H1 (cell line): ENCODE results near the gene MADD. TPM values are rescaled to one million over a fixed set of nuclear protein-coding genes. Genes with fewer than 3 reads are reported as not detected.

Experiments
- CTCF ChIA-PET: fragments of 300-600 bp; sonication (Branson Sonifier 250); formaldehyde crosslinking; loops from one replicate; lab custom pipeline; 2021; ENCODE audit not compliant: partially characterized antibody; lab: Charles Lee
- POLR2A ChIA-PET: fragments of 300-600 bp; sonication (Branson Sonifier 250); formaldehyde crosslinking; loops from one replicate; lab custom pipeline; 2021; ENCODE audit warnings: inconsistent platforms; ENCODE audit not compliant: partially characterized antibody; lab: Charles Lee
- DNase-seq, 2 experiments: peaks; one replicate each; pipeline versions ENCODE4 v3.0.0 to v3.0.0-alpha.2; 2010 to 2022; ENCODE audit warnings: low spot score in 2 of 2, low read depth in 1 of 2, mixed read lengths in 1 of 2
- FAIRE-seq: peaks from 2 replicates; lab custom pipeline; 2011; peaks lifted over from hg19 to GRCh38; lab: Jason Lieb, UNC
- H2AFZ ChIP-seq: 2 replicates; pipeline ENCODE4 v1.8.1; 2012; ENCODE audit warnings: low read length, inconsistent platforms
- H2AK5ac ChIP-seq: 2 replicates; pipeline ENCODE4 v1.6.1; 2013; ENCODE audit warnings: low read depth, low read length
- H2BK120ac ChIP-seq: replicated peaks from 2 replicates; pipeline ENCODE3; 2013; ENCODE audit warnings: low read depth, low read length, inconsistent platforms
- H2BK12ac ChIP-seq: 2 replicates; pipeline ENCODE4 v1.6.1; 2013; ENCODE audit warnings: low read depth, low read length
- H2BK15ac ChIP-seq: 2 replicates; pipeline ENCODE4 v1.6.1; 2013; ENCODE audit warnings: low read length
- H2BK20ac ChIP-seq: 2 replicates; pipeline ENCODE4 v1.6.1; 2013; ENCODE audit warnings: low read length
- H2BK5ac ChIP-seq: 2 replicates; pipeline ENCODE4 v1.6.1; 2013; ENCODE audit warnings: low read depth, low read length
- H3K14ac ChIP-seq: 2 replicates; pipeline ENCODE4 v1.6.1; 2013; ENCODE audit warnings: inconsistent platforms; ENCODE audit not compliant: insufficient read length
- H3K18ac ChIP-seq: 2 replicates; pipeline ENCODE4 v1.6.1; 2013; ENCODE audit warnings: low read length; ENCODE audit errors: extremely low read depth
- H3K23ac ChIP-seq: 2 replicates; pipeline ENCODE4 v1.6.1; 2013; ENCODE audit warnings: inconsistent platforms; ENCODE audit not compliant: insufficient read length
- H3K23me2 ChIP-seq: 2 replicates; pipeline ENCODE4 v1.6.1; 2013; ENCODE audit warnings: low read depth, low read length
- H3K27ac ChIP-seq: 2 replicates; pipeline ENCODE4 v1.6.1; 2011; ENCODE audit warnings: low read depth, low read length, inconsistent platforms
- H3K27me3 ChIP-seq, 4 experiments: replicated peaks in 1 of 4; 1 replicate in 1 of 4; 2 replicates in 3 of 4; pipeline versions ENCODE4 v1.6.1 to v1.8.1; 2011 to 2013; ENCODE audit warnings: low read length in 3 of 4, mild to moderate bottlenecking in 3 of 4, inconsistent platforms in 2 of 4, mixed read lengths in 2 of 4, moderate library complexity in 1 of 4; ENCODE audit not compliant: control insufficient read depth in 3 of 4, insufficient read depth in 3 of 4; ENCODE audit errors: extremely low read depth in 1 of 4
- H3K36me3 ChIP-seq, 4 experiments: 2 replicates each; pipeline versions ENCODE4 v1.6.1 to v1.8.1; 2011 to 2013; ENCODE audit warnings: mild to moderate bottlenecking in 4 of 4, low read length in 3 of 4, moderate library complexity in 2 of 4, control low read depth in 1 of 4, inconsistent platforms in 1 of 4; ENCODE audit not compliant: insufficient read depth in 4 of 4, control insufficient read depth in 2 of 4
- H3K4ac ChIP-seq: replicated peaks from 2 replicates; pipeline ENCODE3; 2013; ENCODE audit warnings: low read length, low read depth, mixed read lengths, inconsistent platforms; ENCODE audit not compliant: insufficient read length
- H3K4me1 ChIP-seq, 4 experiments: replicated peaks in 1 of 4; 1 replicate in 1 of 4; 2 replicates in 3 of 4; pipeline versions ENCODE4 v1.6.1 to v1.8.1; 2011 to 2013; ENCODE audit warnings: low read length in 3 of 4, inconsistent platforms in 2 of 4, mixed read lengths in 1 of 4; ENCODE audit not compliant: insufficient read depth in 4 of 4, control insufficient read depth in 3 of 4
- H3K4me2 ChIP-seq, 2 experiments: 2 replicates each; pipeline versions ENCODE4 v1.6.1 to v1.8.1; 2011 to 2013; ENCODE audit warnings: low read depth in 2 of 2, low read length in 2 of 2, control low read depth in 1 of 2, inconsistent platforms in 1 of 2, mild to moderate bottlenecking in 1 of 2; ENCODE audit not compliant: insufficient read depth in 1 of 2
- H3K4me3 ChIP-seq, 4 experiments: fragments of 200-600, 300-600 bp in 1 of 4; sonication (generic), shearing (Covaris generic), sonication (Bioruptor Twin) in 1 of 4; 2 replicates each; pipeline versions ENCODE4 v1.5.1 to v1.8.1; 2011 to 2016; ENCODE audit warnings: low read length in 4 of 4, low read depth in 3 of 4, control low read depth in 2 of 4, inconsistent platforms in 2 of 4, mild to moderate bottlenecking in 2 of 4, mixed read lengths in 1 of 4, moderate library complexity in 1 of 4; ENCODE audit not compliant: insufficient read depth in 2 of 4; ENCODE audit errors: extremely low read depth in 1 of 4
- H3K56ac ChIP-seq: replicated peaks from 2 replicates; pipeline ENCODE3; 2013; ENCODE audit warnings: low read depth, mild to moderate bottlenecking, mixed read lengths, low read length, inconsistent platforms; ENCODE audit not compliant: insufficient read length
- H3K79me1 ChIP-seq: 2 replicates; pipeline ENCODE4 v1.6.1; 2013; ENCODE audit warnings: low read depth, low read length, control low read depth
- H3K79me2 ChIP-seq, 2 experiments: 2 replicates each; pipeline versions ENCODE4 v1.6.1 to v1.8.1; 2012 to 2013; ENCODE audit warnings: low read length in 2 of 2, mild to moderate bottlenecking in 2 of 2, inconsistent platforms in 1 of 2; ENCODE audit not compliant: insufficient read depth in 2 of 2, control insufficient read depth in 1 of 2
- H3K9ac ChIP-seq, 4 experiments: replicated peaks in 1 of 4; 1 replicate in 1 of 4; 2 replicates in 3 of 4; pipeline versions ENCODE4 v1.6.1 to v1.8.1; 2011 to 2013; ENCODE audit warnings: low read depth in 3 of 4, low read length in 3 of 4, control low read depth in 2 of 4, mild to moderate bottlenecking in 2 of 4, moderate library complexity in 2 of 4, inconsistent platforms in 1 of 4; ENCODE audit errors: extremely low read depth in 1 of 4
- H3K9me3 ChIP-seq, 2 experiments: 2 replicates each; pipeline versions ENCODE4 v1.6.1 to v1.8.1; 2012 to 2013; ENCODE audit warnings: mild to moderate bottlenecking in 2 of 2, moderate library complexity in 2 of 2, control low read depth in 1 of 2, inconsistent platforms in 1 of 2, low read depth in 1 of 2, low read length in 1 of 2, mixed read lengths in 1 of 2; ENCODE audit not compliant: insufficient read depth in 2 of 2
- H4K20me1 ChIP-seq, 2 experiments: replicated peaks in 1 of 2; 2 replicates each; pipeline versions ENCODE3 to v1.8.1; 2011 to 2013; ENCODE audit warnings: inconsistent platforms in 2 of 2, low read length in 2 of 2, mild to moderate bottlenecking in 1 of 2; ENCODE audit not compliant: insufficient read depth in 2 of 2, control insufficient read depth in 1 of 2
- H4K5ac ChIP-seq: 2 replicates; pipeline ENCODE4 v1.6.1; 2013; ENCODE audit warnings: low read length, low read depth, mixed read lengths, inconsistent platforms; ENCODE audit not compliant: insufficient read length
- H4K8ac ChIP-seq: 2 replicates; pipeline ENCODE4 v1.8.0; 2013; ENCODE audit warnings: mild to moderate bottlenecking, moderate library complexity, low read length, inconsistent platforms; ENCODE audit not compliant: insufficient read depth; ENCODE audit errors: extremely low read depth
- H4K91ac ChIP-seq: replicated peaks from 2 replicates; pipeline ENCODE3; 2013; ENCODE audit warnings: low read length, mixed read lengths, inconsistent platforms; ENCODE audit not compliant: insufficient read length
- BCL11A ChIP-seq, 2 experiments: IDR thresholded peaks; one replicate each; pipeline ENCODE4 v1.6.1; 2011; ENCODE audit warnings: low read depth in 2 of 2, low read length in 2 of 2, mild to moderate bottlenecking in 2 of 2
- CREB1 ChIP-seq: IDR thresholded peaks from 2 replicates; pipeline ENCODE4 v1.6.1; 2012; ENCODE audit warnings: inconsistent platforms
- CTBP2 ChIP-seq: IDR thresholded peaks from 2 replicates; pipeline ENCODE4 v1.7.0; 2011; ENCODE audit warnings: borderline replicate concordance, mild to moderate bottlenecking, moderate library complexity, mixed read lengths, low read length; ENCODE audit not compliant: insufficient read depth, insufficient read length
- EGR1 ChIP-seq: IDR thresholded peaks from 2 replicates; pipeline ENCODE4 v1.6.1; 2011; ENCODE audit warnings: low read depth, low read length, borderline replicate concordance
- EZH2 ChIP-seq: fragments of 200-600 bp; sonication (generic); IDR thresholded peaks from 2 replicates; pipeline ENCODE4 v1.7.1; 2012; ENCODE audit warnings: low read depth, mild to moderate bottlenecking, moderate library complexity, low read length, inconsistent platforms; ENCODE audit not compliant: severe bottlenecking
- MAFK ChIP-seq: IDR thresholded peaks from 2 replicates; pipeline ENCODE4 v1.6.1; 2012; ENCODE audit warnings: low read depth, mild to moderate bottlenecking, improper control_type of control experiment, low read length
- RBBP5 ChIP-seq: IDR thresholded peaks from 2 replicates; pipeline ENCODE4 v1.7.1; 2012; ENCODE audit warnings: low read depth, mild to moderate bottlenecking, inconsistent platforms, low read length, moderate library complexity, borderline replicate concordance
- RFX5 ChIP-seq: IDR thresholded peaks from 2 replicates; pipeline ENCODE4 v1.6.1; 2011; ENCODE audit warnings: low read depth, low read length, improper control_type of control experiment, borderline replicate concordance
- SIRT6 ChIP-seq: IDR thresholded peaks from one replicate; pipeline ENCODE4 v1.7.1; 2012; ENCODE audit warnings: low read length, inconsistent platforms
- YY1 ChIP-seq: IDR thresholded peaks from 2 replicates; pipeline ENCODE4 v1.6.1; 2011; ENCODE audit warnings: low read depth, mild to moderate bottlenecking, low read length
- WGBS, 2 experiments: shearing (Covaris generic) in 1 of 2; methylation state at CpG; one replicate each; pipeline versions ENCODE4 v1.1.6 to v1.1.7; 2013 to 2015; ENCODE audit warnings: low lambda C conversion rate in 2 of 2, mixed read lengths in 2 of 2, inconsistent platforms in 1 of 2, low coverage in 1 of 2, missing lambda C conversion rate in 1 of 2; ENCODE audit not compliant: insufficient replicate concordance in 2 of 2, insufficient coverage in 1 of 2, insufficient read length in 1 of 2; ENCODE audit errors: extremely low coverage in 1 of 2, missing lambda C conversion rate in 1 of 2; 5-methylcytosine and 5-hydroxymethylcytosine counted together
- polyA plus RNA-seq, 7 experiments: library from polyadenylated mRNA; depleted of rRNA in 3 of 7; stranded (reverse) in 5 of 7; unstranded in 2 of 7; fragments of >200 nt in 5 of 7; fragments of 200-250 nt in 2 of 7; gene quantifications; 1 replicate in 5 of 7; 2 replicates in 1 of 7; 4 replicates in 1 of 7; pipeline versions ENCODE4 v1.2.1 to v1.2.3, GENCODE V29; 2011 to 2013; ENCODE audit warnings: missing spikeins in 2 of 7, mixed read lengths in 2 of 7
- total RNA-seq: library from RNA; stranded (reverse); fragmentation: NEBNext Ultra II Directional; extraction: Animal tissue kit (Norgen Biotek cat#: 25700); gene quantifications from 2 replicates; pipeline ENCODE4 v1.2.1, GENCODE V29; 2021
- TF ChIP-seq, protein P1 (sequence below): IDR thresholded peaks from 2 replicates; pipeline ENCODE4 v1.6.1; 2012; ENCODE audit warnings: low read length, inconsistent platforms
- TF ChIP-seq, protein P2 (sequence below): IDR thresholded peaks from 2 replicates; pipeline ENCODE4 v1.6.1; 2011; ENCODE audit warnings: low read depth, mild to moderate bottlenecking, low read length; ENCODE audit not compliant: insufficient read depth

Gene MADD
- total and polyA plus RNA-seq, 2 of the 8 experiments (the other 6 are each of a cell fraction or from before 2014, with no cell fraction given), result 32.5 to 45.4 TPM

DNA sequence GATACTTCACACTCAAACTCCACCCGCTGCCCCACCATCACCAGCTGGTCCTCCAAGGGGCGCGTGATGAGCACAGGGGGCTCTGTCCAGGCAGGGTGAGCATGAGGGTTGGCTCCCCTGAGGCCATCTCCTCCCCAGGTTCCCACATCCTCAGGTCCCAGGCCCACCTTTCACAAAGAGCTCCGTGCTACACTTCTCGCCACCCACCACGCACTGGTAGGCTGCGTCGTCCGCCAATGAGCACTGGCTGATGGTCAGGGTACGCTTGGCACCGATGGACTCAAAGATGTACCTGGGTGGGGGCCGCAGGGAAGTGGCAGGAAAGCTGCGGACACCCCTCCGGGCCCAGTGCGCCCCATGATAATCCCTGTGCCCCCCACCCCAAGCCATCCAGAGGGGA is 72.9 kb downstream of the MADD start:
- H3K79me2 ChIP-seq, result no peaks in the 10 kb centered on the region
- no peak overlapping the region for H3K4ac ChIP-seq
- POLR2A ChIA-PET, result no interaction called here
- H2BK12ac ChIP-seq, result no peak overlapping the region
- H3K9me3 ChIP-seq, result no peaks in the 10 kb centered on the region
- FAIRE-seq (no peak), DNase-seq (no peak)
- H3K23me2 ChIP-seq, result peaks cover 2% of the 10 kb centered on the region; the same call in 1 of the 2 replicates
- no peak overlapping the region for H2BK5ac ChIP-seq
- H3K27me3 ChIP-seq, result no peaks in the 10 kb centered on the region
- H3K4me3 ChIP-seq, result no peak overlapping the region
- H4K8ac ChIP-seq, result 0 out of 2 replicates have a peak overlapping the region, but pooled peaks have one; percentile 17
- H4K20me1 ChIP-seq, result peaks cover 0 to 3% of the 10 kb centered on the region in 2 experiments
- no peak overlapping the region for H3K14ac ChIP-seq
- no peak overlapping the region for H3K56ac ChIP-seq
- no peak overlapping the region for H3K9ac ChIP-seq
- H3K4me1 ChIP-seq, result no peaks in the 10 kb centered on the region
- no peaks in the 10 kb centered on the region for H3K36me3 ChIP-seq
- no peaks in the 10 kb centered on the region; the same call in 1 of the 2 replicates for H3K79me1 ChIP-seq
- no peak overlapping the region for H2BK20ac ChIP-seq
- H4K91ac ChIP-seq, result no peak overlapping the region
- no peak overlapping the region for H2AK5ac ChIP-seq
- no peak overlapping the region for H4K5ac ChIP-seq
- no peak overlapping the region for H2AFZ ChIP-seq
- H2BK15ac ChIP-seq, result no peak overlapping the region
- 95% methylated on average over 10 of the region's 15 CpGs; no CpG with 5 or more reads in 1 of the 2 experiments for WGBS, 2 experiments
- no peak overlapping the region for H3K23ac ChIP-seq
- no peak overlapping the region for H3K4me2 ChIP-seq
- H3K27ac ChIP-seq, result no peak overlapping the region
- no peak overlapping the region for H3K18ac ChIP-seq
- CTCF ChIA-PET, result interaction anchor here (1.4 to 3.5 kb wide), 3 partner anchors 12 to 83 kb away, joined by 5 to 17 read pairs (median 15); no protein-coding TSS in a partner anchor
- H2BK120ac ChIP-seq, result no peak overlapping the region
- TF ChIP-seq RFX5 (no peak), BCL11A (IDR thresholded peaks at IDR 0.05; ENCODE audit: low read depth in 2 of 2, low read length in 2 of 2) (no peak), EZH2 (no peak), CTBP2 (no peak), YY1 (no peak), MAFK (no peak), RBBP5 (no peak), CREB1 (no peak), SIRT6 (no peak), EGR1 (no peak)
- TF ChIP-seq, protein P1, sequence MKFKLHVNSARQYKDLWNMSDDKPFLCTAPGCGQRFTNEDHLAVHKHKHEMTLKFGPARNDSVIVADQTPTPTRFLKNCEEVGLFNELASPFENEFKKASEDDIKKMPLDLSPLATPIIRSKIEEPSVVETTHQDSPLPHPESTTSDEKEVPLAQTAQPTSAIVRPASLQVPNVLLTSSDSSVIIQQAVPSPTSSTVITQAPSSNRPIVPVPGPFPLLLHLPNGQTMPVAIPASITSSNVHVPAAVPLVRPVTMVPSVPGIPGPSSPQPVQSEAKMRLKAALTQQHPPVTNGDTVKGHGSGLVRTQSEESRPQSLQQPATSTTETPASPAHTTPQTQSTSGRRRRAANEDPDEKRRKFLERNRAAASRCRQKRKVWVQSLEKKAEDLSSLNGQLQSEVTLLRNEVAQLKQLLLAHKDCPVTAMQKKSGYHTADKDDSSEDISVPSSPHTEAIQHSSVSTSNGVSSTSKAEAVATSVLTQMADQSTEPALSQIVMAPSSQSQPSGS, result no peak
- TF ChIP-seq, protein P2, sequence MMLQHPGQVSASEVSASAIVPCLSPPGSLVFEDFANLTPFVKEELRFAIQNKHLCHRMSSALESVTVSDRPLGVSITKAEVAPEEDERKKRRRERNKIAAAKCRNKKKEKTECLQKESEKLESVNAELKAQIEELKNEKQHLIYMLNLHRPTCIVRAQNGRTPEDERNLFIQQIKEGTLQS, result no peak
